Measurements from ENCODE around the gene ZCRB1. TPM values are rescaled to one million over a fixed set of nuclear protein-coding genes. Genes with fewer than 3 reads are reported as not detected.

ZCRB1 gene
- total RNA-seq, 1 experiment from 2014 or later: 33.9 TPM

Small RNA genes within 50 kb of the gene (microRNA-seq; reads per million reads assigned to microRNA genes)
- gene MIR7851 (ENCODE audit: unreplicated experiment): not detected

Other genes with a start within 250 kb of the ZCRB1 start
- 5.1 and 10.9 TPM in 2 replicates for gene GXYLT1, start 181.2 kb downstream of the ZCRB1 start, total RNA-seq (2014; rRNA removed)
- gene YAF2, start 87.8 kb downstream of the ZCRB1 start, total RNA-seq (2014; rRNA removed): 6.8 and 7.5 TPM in 2 replicates
- 67.6 and 82.0 TPM in 2 replicates for gene PPHLN1, start 73 bp upstream of the ZCRB1 start, total RNA-seq (2014; rRNA removed)